Stimulated activated CD4-positive, alpha-beta T cell treated with anti-CD3 and anti-CD28 coated beads, TNF-alpha, amount 100 ng/mL, for 1 hour (primary cell): ENCODE results near the gene GLCE.
"Not testable (repeated sequence)": the region's sequence is repeated elsewhere in the genome, so short reads cannot be mapped to it uniquely, and the experiment has no call there.

Source experiments
- DNase-seq, 3 donors: peaks; one replicate each; pipeline ENCODE4 v3.0.0-alpha.2; 2020; ENCODE audit warnings: low read depth in 3 of 3, low spot score in 1 of 3

Gene GLCE

GRCh38 chr15:69135499-69135898 lies 24.9 kb upstream of the GLCE start:
- DNase-seq: no peak

- DNase-seq: no peak
These were observed 21.5 kb upstream of the GLCE start for GRCh38 chr15:69138963-69139362.

DNA sequence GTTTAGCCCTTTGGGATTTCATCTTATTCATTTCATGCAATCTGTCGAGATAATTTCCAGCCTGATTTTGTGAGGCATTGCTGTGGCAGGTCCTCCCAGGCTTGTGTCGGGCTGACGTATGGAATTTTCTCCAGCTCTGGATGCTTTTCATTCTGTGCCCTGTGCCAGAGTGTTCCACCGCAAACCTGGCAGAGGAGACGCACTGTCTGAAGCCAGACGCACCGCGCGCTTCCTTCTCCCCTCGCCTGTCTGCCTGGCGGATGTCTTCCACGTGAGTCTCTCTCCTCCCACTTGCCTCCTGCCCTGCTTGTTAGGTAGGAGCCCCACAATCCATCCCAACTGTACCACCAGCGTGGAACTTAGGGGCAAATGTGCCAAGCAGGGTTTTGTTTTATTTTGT lies 20.1 kb upstream of the GLCE start:
- no peak for DNase-seq

- no peak for DNase-seq
These were observed 19.1 kb upstream of the GLCE start for GRCh38 chr15:69141286-69141701.

GRCh38 chr15:69141833-69142232 lies 18.6 kb upstream of the GLCE start:
- no peak for DNase-seq

- no peak for DNase-seq
These were observed 16.5 kb upstream of the GLCE start for GRCh38 chr15:69143756-69144436.

- no peak for DNase-seq
These were observed 15.9 kb upstream of the GLCE start for GRCh38 chr15:69144530-69144929.

DNA sequence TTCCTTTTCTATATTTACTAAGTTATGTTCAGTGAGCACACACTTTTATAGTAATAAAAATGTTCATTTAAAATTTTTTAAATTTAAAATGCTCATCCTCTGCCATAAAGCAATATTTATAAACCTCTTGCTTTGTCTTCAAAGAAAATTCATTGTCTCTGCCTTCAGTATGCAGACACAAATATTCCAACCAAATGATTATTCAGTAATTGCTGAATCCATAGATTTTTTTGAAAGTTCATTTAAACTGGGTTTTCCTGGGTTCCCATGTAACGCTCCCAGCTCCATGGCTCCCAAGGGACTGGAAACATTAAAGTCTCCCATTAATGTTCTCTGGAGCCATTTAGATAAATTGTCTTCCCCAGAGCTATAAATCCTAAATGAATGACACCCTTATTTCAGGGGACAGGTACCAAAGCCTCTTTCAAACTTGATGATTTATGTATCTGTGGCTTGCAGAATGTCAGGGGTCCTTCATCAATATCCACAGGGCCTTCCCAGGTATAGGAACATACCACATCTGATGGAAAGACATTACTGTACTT lies 15.2 kb upstream of the GLCE start:
- DNase-seq: no peak

DNA sequence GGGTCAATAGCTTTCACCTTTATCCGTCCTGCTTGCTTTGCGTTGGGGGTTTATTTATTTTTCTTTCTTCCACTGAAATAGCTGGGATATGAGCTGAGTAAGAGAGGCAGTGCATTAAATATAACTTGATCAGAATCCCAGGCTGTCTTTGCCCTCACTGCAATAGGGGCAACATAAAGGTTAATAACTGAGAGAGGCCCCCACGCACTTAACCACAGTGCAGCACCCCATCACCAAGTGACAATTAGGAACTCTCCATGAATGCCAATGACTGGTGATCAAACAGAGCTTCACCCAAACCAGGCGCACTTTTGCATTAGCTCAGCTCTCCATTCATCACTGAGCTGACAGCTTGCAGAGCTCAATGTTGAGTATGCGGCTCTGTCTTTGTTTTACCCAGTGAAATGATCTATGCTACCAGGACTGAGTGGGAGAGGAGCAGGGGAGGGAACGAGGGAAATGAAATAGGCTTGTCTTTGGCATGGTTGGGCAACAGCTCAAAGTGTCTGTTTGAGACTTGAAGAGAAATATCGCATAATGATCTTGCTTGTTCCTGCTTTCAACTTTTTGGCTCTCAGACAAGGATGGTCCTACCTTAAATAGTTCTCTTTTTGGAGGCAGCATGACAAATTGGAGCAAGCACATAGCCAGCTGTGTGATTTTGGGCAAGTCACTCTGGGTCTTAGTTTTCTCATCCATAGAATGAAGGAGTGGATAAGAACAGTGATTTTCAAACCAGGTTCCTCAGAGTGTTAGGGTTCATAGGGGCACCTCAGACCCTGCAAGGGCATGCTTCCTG lies 14.5 kb upstream of the GLCE start:
- DNase-seq: no peak

DNA sequence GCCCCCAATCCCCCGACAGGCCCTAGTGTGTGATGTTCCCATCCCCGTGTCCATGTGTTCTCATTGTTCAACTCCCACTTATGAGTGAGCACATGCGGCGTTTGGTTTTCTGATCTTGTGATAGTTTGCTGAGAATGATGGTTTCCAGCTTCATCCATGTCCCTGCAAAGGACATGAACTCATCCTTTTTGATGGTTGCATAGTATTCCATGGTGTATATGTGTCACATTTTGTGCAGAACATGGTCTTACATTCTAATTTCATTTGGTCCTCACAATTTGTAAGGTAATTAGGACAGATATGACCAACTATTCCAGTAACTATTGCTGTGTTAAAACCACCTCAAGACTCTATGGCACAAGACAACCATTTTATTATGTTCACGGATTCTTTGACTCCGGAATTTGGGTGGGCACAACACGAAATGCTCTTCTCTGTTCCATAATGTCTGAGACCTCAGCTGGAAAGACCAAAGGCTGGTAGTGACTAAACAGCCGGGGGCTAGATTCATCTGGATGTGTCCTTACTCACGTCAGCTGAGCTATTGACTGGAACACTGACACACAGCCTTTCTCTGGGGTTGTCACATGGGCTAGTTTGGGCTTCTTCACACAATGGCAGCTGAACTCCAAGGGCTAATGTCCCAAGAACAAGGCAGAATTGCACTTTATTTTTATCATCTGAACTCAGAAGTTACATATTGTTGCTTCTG lies 13.6 kb upstream of the GLCE start:
- DNase-seq: no peak

DNA sequence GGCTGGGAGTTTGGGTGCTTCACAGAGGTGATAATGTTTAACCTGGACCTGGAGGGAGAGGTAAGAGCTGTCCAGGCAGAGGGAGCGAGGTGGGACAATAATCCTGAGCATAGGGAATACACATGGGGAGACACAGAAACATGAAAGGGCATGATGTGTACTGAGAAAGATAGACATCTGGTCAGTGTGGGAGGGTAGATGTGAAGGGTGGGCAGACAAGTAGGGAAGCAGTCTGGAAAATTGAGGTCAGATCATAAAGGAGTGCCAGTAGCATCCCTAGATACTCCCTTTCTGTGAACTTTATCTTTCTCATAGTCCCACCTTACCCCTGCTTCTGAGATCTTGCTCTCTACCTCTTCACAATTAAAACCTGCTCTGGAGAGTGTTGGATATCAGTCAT lies 12.0 kb upstream of the GLCE start:
- DNase-seq: no peak

GRCh38 chr15:69149163-69149562 lies 11.3 kb upstream of the GLCE start:
- DNase-seq: no peak

GRCh38 chr15:69149803-69150202 lies 10.6 kb upstream of the GLCE start:
- DNase-seq: no peak

DNA sequence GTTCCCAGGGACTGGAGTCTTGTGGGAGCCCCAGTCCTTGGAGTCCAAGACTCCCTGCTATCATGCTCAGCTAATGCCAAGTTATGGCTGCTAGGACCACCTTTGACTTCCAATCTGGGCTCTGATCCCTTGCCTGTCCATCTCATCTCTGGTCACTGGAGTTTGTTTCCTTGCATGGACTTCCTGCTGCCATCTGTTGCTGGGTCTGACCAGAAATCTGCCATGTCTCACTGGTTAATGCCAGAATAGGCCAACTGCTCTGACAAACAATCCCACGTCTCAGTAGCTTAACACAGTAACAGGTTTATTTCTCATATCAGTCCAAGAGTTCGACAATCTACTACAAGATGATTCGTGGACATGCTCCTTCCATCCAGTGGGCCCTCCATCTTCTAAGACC lies 10.1 kb upstream of the GLCE start:
- no peak for DNase-seq

GRCh38 chr15:69150841-69151240 lies 9.6 kb upstream of the GLCE start:
- no peak for DNase-seq

- DNase-seq: no peak
These were observed 7.4 kb upstream of the GLCE start for GRCh38 chr15:69153046-69153445.

GRCh38 chr15:69153587-69153986 lies 6.8 kb upstream of the GLCE start:
- not testable (repeated sequence) for DNase-seq

DNA sequence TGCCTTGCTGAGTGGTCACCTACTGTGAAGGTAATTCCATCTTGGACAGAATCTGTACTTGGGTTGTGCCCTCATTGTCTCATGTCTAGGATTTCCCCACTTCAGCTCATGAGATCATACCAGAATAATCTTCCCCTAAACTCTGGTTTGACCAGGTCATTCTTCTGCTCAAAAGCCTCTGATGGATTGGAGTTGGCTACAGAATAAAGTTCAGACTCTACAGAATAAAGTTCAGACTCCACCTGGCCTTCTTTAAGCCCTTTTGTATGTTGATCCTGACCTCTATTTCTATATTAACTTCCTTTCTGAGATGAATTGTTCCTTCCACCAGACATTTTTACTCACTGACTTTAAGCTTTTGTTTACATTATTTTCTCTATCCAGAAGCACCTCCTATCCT lies 6.4 kb upstream of the GLCE start:
- DNase-seq: no peak

DNA sequence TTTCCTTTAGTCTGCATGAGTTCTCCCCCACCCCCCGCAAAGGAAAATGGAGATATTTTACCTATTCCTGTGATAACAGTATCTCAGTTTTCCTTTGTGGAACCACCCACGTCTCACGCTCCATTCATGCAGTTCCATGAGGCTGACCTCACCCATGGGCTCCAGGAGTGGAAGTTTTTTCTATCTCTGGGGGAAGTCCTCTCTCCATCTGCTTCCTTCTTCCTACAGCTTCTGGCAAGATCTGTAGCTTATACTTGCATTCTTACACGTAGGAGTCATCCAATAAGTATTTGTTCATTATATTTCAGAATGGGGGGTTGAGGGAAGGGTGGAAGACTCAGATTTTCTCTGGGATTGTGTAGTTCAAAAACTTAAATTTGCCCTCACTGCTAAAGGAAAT lies 5.8 kb upstream of the GLCE start:
- no peak for DNase-seq

- DNase-seq: no peak
These were observed 3.6 kb upstream of the GLCE start for GRCh38 chr15:69156736-69157381.

GRCh38 chr15:69158201-69158842 lies 2.1 kb upstream of the GLCE start:
- no peak for DNase-seq
